ENCODE results near the gene GLIS2.

GRCh38 chr16:4373909-4374742 lies 58.3 kb downstream of the GLIS2 start:
- no peak for TF ChIP-seq POLR2A (IDR thresholded peaks at IDR 0.05; ENCODE audit: borderline replicate concordance, extremely low read depth, insufficient read depth, insufficient read length)
- no peak for TF ChIP-seq RAD21 (IDR thresholded peaks at IDR 0.05; ENCODE audit: low read depth)
- no peak for TF ChIP-seq CTCF (IDR thresholded peaks at IDR 0.05 in 2 of 3, conservative IDR thresholded peaks at IDR 0.05 in 1 of 3; ENCODE audit: borderline replicate concordance in 1 of 3, insufficient read depth in 1 of 3, low read depth in 2 of 3, low read length in 2 of 3)
- no peak for TF ChIP-seq EZH2 (IDR thresholded peaks at IDR 0.05)
- TF ChIP-seq YY1 (IDR thresholded peaks at IDR 0.05; ENCODE audit: extremely low read depth, insufficient replicate concordance, low read depth, low read length), result no peak
- no peak for TF ChIP-seq ZNF274 (IDR thresholded peaks at IDR 0.05; ENCODE audit: low read depth, low read length)
